Stimulated activated CD8-positive, alpha-beta memory T cell treated with anti-CD3 and anti-CD28 coated beads, Interleukin-15, amount 100 ng/mL, for 48 hours (primary cell): ENCODE data around the gene POLR3E.

Experiments
- DNase-seq, 2 donors: peaks; one replicate each; pipeline ENCODE4 v3.0.0-alpha.2; 2020; ENCODE audit warnings: low read depth in 2 of 2

The POLR3E gene, protein sequence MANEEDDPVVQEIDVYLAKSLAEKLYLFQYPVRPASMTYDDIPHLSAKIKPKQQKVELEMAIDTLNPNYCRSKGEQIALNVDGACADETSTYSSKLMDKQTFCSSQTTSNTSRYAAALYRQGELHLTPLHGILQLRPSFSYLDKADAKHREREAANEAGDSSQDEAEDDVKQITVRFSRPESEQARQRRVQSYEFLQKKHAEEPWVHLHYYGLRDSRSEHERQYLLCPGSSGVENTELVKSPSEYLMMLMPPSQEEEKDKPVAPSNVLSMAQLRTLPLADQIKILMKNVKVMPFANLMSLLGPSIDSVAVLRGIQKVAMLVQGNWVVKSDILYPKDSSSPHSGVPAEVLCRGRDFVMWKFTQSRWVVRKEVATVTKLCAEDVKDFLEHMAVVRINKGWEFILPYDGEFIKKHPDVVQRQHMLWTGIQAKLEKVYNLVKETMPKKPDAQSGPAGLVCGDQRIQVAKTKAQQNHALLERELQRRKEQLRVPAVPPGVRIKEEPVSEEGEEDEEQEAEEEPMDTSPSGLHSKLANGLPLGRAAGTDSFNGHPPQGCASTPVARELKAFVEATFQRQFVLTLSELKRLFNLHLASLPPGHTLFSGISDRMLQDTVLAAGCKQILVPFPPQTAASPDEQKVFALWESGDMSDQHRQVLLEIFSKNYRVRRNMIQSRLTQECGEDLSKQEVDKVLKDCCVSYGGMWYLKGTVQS

DNA sequence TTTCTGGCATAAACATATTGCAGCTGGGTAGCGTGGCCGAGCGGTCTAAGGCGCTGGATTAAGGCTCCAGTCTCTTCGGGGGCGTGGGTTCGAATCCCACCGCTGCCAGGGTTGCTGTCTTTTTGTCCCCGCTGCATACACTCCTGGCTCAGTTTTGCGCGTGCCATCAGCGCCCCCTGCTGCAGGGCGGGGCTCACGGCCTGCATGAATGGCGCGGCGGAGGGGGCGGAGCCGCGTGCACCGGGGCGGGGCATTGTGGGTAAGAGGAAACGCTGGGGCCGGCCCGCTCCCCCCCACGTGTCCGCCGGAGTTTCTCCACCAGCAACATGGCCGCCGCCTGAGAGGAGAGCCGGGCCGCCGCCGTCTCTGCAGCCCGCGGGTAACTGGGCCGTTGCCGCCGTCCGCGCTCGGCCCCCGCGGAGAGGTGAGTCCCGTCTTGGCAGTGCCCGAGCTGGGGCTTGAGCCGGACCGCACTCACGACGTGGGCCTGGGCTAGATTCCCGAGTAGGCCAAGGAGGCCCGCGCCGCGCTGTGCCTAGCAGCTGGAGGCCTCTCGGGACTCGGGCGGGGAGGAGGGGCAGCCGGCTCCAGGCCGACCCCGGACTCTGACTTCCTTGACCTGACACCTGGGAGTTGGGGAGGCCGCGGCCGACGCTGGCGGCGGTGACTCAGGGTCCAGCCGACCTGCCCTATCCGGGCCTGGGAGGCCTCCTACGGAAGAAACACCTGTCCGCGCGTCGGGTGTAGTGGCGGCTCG, at the start of gene POLR3E:
Gene POLR3E, plus strand, starts transcription at position 296 of the 757 bp plus-strand sequence. CDS start 5,560 bp downstream, outside the sequence.
- peak; percentile 98 to 99 for DNase-seq

DNA sequence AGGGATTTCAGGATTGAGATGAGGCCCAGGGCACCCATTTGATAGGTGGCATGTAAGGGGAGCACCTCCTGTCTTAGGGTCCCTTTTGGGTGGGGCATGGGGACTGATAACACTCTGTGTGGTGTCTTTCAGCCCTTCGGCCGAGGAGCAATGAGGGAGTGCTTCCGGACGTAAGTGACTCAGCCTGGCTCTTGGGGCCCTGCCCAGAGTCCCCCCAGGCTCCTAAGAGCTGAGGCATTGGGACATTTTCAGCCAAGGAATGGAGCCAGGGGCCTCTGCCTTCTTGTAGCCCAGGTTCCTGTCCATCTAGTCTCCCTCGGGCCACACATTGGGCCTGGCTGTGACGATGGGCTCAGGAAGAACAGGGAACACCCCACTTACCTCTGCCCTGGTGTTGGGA, 46.7 kb upstream of the POLR3E start:
- no peak for DNase-seq

DNA sequence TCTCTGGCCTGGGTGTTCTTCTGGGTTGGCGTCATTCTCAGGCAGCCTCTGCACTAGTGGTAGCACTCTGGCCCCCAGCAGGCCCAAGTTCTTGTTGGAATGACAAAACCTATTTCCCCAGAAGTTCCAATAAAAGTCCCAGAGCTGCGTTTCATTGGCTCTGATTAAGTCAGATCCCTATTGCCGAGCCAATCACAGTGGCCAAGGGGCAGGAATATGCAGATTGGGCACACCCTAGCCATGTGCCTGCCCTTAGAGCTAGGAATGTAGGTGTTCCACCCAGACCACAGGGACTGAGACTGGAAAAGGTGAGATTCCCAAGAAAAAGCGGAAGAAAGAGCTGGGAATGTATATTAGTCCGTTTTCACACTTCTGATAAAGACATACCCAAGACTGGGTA, 44.9 kb upstream of the POLR3E start:
- DNase-seq = no peak

DNA sequence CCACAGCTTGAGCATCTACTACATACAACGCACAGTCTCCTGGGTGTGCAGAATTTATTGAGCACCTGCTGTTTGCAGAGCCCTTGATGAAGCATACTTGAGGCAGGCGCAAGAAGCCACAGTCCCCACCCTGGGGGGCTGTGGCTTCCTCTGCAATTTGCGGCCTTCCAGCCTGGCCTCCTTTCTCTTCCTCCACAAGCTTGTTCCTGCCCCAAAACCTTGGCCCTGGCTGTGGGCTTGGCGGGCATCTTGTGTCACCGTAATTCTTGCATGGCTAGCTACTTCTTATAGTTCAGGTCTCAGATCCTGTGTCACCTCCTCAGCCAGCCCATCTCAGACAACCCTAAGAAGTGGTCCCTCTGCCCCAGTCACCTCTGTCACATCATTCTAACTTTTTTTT, 43.9 kb upstream of the POLR3E start:
- DNase-seq = no peak

DNA sequence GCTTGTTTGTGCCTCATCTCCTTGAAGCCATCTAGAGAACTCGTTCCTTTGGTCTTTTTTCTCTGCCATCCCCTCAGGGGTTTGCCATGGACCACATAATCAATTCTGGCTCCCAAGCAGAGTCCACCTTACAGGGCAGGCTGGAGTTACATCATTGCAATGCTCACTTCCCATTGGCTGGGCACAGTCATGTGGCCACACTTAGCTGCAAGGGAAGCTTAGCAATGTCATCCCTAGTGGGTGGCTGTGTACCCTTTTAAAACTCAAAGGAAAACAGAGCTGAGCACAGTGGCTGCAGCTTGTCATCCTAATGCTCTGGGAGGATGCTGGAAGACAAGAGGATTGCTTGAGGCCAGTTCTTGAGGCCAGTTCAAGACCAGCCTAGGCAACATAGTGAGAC, 41.9 kb upstream of the POLR3E start:
- no peak for DNase-seq

DNA sequence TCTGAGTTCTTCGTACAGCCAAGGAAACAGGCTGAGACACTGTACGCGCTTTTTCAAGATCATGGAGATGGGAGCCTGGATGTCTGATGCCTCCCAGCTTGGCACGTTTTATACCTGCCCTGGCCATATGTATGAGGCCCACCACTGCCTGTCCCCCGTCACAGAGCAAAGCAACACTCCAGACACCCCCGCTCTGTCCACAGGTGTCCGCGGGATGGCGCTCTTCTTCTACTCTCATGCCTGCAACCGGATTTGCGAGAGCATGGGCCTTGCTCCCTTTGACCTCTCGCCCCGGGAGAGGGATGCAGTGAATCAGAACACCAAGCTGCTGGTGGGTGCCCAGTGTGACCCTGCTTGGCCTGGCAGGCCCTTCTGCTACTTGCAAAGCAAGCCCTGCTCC, 39.8 kb upstream of the POLR3E start:
- no peak for DNase-seq

DNA sequence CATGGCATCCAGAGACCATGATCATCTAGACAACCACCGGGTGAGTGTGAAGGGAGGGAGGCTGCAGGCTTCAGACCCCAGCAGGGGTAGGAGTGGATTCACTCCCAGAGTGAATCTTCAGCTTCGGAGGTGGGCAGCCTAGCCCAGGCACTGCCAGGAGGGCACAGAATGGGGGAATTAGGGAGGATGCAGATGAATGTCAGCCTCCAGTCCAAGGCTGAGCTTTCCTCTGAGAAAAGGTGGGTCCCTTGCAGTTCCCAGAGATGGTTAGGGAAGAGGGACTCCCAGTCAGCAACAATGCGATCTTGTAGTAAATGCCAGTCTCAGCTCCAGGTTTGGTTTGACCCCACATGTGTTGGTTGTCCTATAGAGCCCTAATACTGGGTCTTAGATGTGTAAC, 36.7 kb upstream of the POLR3E start:
- no peak for DNase-seq

DNA sequence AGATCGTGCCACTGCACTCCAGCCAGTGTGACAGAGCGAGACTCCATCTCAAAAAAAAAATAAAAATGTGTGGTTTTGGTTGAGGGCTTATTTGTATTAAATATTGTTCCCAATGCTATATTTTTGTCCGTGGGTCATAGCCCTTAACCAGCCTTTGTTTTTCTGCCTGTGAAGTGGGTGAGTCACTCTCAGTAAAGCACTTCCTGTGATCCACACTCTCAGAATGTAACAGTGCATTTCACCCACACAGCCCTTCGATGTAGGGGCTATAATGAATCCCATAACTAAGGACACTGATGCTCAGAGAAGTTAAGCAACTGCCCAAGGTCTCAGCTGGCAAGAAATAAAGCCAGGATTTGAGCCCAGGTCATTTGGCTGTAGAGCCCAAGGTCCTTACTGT, 34.7 kb upstream of the POLR3E start:
- DNase-seq = no peak

DNA sequence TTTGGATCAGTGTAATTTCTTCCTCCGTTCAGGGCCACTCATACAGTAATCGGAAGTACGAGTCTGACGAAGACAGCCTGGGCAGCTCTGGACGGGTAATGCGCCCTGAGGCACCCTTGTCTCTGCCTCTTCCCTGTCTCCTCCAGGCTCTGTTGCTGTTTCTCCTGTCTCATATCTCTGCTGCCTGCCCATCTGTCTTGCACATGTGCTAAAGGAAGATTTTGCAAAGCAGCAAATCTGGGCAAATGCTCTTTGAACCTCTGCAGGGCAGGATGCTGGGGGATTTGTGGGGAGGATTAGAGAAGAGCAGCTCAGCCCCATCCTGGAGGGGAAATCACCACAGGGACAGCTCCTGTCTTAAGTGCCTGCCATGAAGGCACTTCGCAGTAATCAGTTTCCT, 32.4 kb upstream of the POLR3E start:
- DNase-seq = no peak

DNA sequence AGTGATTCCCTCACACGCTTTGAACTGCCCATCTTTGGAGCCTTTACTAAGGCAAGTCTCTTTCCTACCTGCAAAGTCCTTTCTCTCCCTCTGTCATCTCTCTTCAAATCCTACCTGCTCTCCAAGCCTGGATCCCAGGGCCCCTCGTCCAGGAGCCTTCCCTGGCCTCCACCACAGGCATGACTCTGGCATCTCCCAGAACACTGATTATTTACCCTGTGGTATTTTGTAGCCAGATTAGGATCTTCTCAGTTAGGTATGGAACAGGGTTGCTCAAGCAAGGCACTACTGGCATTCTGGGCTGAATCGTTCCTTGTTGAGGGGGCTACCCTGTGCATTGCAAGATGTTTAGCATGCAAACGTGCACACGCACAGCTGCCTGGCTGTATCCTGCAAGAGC, 31.9 kb upstream of the POLR3E start:
- no peak for DNase-seq

DNA sequence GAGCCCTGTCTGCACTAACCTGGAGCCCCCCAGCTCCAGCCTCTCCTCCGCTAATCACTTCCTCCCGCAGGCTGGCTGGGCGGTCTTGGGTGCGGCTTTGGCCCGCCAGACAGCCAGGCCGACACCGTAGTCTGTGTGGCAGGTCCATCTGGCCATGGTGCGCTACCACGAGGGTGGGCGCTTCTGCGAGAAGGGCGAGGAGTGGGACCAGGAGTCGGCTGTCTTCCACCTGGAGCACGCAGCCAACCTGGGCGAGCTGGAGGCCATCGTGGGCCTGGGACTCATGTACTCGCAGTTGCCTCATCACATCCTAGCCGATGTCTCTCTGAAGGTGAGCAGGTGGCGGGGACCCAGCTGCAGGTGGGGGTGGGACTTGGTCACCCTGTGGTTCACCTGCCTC, 30.7 kb upstream of the POLR3E start:
- DNase-seq = no peak

DNA sequence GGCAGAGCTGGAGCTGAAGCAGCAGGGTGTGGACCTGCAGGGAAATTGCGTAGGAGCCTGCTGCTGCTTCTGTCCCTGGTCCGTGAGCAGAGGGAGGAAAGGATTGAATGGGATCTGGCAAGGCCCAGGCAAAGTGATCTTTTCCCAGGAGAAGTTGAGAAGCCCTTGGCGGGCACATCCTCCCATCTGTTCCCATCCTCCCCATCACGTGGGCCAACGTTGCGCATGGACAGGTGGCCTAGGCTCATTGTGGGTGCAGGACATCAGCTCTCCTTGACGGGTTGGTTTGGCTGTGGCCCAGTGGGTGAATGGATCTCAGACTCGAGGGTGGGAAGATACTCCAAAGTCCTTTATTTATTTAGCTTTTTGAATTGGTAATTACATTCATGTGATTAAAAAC, 29.4 kb upstream of the POLR3E start:
- DNase-seq = no peak

DNA sequence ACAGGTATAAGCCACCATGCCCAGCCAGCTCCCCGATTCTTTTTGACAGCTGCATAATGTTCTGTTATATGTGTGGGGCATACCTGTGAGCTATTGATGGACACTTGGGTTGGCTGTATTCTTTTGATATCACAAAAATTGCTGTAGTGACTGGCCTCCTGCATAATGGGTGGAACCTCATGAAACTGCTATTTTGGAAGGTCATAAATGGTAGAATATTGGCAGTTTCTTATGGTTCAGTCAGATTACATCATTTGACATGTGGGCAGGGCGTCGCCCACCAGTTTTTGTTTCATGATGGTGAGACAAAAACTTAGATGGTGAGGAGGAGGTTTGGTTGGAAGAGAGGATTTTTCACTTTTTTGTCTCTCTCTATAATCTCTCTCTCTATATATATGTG, 26.7 kb upstream of the POLR3E start:
- no peak for DNase-seq

DNA sequence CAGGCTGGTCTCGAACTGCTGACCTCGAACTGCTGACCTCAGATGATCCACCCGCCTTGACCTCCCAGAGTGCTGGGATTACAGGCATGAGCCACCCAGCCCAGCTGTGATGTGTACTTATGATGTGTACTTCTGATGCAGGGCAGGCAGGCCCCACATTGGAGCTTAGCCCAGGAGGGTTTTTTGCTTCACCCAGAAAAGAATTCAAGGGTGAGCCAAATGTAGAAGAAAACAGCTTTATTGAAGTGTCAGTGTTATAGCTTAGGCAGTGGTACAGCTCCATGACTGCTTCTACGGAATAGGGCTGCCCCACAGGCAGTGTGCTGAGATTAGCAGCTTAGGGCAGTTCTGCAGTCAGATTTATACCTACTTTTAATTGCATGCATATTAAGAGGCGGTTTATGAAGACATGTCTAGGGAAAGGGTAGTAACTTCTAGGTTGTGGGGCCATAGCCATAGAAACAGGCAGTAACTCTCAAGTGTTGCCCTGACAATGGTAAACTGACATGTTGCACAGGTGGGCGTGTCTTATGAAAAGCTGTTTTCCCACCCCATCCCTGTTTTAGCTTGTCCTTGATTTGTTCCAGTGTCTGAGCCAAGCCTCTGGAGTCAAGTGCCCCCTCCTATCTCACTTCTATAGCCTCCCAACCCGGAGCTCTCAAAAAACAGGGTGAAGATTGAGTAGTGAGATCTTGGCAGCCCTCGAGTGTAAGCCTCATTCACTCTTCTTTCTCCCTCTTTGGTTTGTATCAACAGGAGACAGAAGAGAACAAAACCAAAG, 24.1 kb upstream of the POLR3E start:
- no peak for DNase-seq

DNA sequence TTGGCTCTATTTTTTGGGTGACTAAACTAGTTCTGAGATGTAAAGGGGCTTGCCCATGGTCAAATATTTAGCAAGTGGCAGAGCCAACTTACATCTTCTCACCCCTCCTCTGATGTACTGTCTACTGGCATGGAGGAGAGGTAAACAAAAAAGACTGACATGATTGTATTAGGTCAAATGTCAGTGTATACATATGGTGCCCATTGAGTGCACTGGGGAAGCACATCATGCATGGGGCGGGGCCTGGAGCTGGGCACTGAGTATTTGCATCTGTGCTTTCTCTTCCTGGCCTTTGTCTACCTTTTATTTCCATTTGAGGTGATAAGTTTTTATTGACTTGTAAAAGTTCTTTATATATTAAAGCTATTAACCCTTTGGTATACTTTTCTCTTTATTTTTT, 22.3 kb upstream of the POLR3E start:
- DNase-seq = no peak

DNA sequence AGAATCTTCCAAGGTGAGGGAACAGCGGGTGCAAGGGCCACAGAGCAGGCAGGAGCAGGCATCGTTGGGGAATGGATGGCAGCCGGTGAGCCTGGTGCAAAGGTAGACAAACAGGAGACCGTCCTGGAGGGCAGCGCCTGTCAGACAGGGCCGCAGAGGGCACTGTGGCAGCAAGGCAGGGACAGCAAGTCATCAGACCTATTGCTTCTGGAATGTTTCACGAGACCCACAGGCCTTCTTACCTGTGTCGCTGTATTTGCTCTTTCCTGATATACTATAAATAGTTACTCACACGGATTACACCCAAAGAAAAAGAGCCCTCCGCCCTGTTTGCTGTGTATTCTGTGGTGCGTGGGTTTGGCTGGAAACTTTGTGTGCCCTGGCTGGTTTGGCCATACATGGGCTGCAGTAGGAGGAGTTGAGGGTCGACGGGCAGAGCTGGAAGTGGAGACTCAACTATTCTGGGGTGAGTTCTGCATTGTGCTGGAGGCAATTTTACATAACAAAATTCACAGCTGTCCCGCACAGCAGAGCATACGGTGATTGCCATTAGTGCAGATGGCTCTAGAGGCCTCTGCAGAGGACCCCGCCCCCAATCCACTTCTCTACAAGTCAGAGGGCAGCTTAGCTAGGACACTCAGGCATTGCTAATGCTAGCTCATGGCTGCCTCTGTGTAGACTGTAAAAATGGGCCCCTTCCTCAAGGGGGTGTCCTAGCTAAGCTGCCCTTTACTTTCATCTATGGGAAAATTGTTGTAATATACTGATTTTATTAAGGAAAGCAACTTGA, 18.6 kb upstream of the POLR3E start:
- DNase-seq = no peak

DNA sequence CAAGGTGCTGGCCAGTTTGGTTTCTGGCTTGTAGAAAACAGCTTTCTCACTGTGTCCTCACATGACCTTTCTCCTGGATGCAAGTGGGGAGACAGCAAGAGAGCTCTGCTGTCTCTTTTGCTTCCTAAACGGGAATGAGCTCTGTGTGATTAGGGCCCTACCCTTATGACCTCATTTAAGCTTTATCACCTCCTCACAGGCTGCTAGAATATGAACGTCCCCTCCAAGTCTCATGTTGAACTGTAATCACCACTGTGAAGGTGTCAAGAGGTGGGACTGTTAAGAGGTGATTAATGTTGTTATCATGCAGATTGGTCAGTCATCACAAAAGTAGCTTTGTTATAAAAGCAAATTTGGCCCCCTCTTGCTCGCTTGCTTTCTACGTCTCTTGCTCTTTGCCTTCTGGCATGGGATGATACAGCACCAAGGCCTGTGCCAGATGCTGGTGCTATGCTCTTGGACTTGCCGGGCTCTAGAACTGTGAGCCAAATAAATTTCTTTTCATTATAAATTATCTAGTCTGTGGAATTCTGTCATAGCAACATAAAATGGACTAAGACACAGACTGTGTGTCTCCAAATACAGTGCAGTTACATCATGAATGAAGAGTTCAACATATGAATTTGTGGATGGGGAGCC, 14.8 kb upstream of the POLR3E start:
- DNase-seq = no peak

DNA sequence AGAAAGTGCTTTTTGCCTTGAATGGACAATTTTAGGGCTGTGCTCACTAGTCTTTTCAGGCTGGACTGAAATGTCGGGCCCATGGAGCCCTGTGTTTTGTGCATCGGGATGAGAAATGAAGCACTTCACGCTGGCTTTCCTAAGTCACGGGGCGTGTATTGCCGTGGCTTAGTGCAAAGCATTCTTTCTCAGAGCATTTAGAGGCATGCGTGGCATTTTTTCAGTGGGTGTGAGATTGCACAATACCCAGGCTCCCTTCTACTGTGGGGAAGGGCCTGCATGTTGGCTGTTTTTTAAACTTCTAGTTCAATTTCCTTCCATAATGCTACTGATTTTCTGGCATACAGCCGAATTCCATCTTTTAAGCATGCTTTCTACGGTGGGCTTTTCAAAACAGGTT, 12.6 kb upstream of the POLR3E start:
- DNase-seq = no peak

DNA sequence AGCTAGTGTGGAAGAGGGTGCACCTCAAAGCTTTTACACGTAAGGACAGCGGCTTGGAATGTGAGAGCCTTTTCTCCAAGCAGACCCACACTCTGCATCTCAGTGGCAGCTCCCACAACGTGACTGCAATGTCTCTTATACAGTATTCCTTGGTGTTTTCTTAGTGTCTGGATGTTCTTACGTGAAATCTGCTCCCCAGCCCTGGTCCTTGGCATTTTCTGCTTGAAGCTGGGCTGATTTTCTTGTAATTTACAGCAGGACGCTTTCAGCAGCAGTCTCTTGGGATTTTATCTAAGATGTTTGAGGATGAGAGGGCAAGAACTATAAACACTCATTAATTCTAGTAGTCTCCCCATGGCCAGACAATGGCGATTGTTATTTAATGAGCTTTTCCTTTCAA, 12.1 kb upstream of the POLR3E start:
- no peak for DNase-seq

DNA sequence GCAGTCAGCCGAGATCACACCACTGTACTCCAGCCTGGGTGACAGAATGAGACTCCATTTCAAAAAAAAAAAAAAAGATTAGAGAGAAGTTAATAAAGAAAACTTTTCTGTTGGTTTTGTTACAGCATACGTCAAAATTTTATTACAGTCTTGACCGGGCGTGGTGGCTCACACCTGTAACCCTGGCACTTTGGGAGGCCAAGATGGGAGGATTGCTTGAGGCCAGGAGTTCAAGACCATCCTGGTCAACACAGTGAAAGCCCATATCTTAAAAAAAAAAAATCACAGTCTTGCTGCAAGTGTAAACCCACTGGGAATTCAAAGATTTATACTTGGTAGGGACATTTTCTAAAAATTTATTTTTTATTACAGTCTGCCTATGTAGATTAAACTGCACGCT, 6.2 kb upstream of the POLR3E start:
- DNase-seq = no peak
